Endodermal cell (in vitro differentiated cells): ENCODE measurements around the gene ERO1A. TPM values are rescaled to one million over a fixed set of nuclear protein-coding genes. Genes with fewer than 3 reads are reported as not detected.
"Not testable (repeated sequence)": the region's sequence is repeated elsewhere in the genome, so short reads cannot be mapped to it uniquely, and the experiment has no call there.

ENCODE experiments used
- DNase-seq: peaks from one replicate; pipeline ENCODE4 v3.0.0-alpha.2; 2017
- H3K27ac ChIP-seq: 2 replicates; pipeline ENCODE4 v1.5.1; 2013; ENCODE audit warnings: mild to moderate bottlenecking, low read depth, low read length, moderate library complexity
- H3K27me3 ChIP-seq: 2 replicates; pipeline ENCODE4 v1.6.1; 2013; ENCODE audit warnings: mild to moderate bottlenecking, low read length, moderate library complexity; ENCODE audit not compliant: insufficient read depth, control insufficient read depth, poor library complexity, severe bottlenecking
- H3K36me3 ChIP-seq: 2 replicates; pipeline ENCODE4 v1.7.0; 2013; ENCODE audit warnings: mild to moderate bottlenecking, low read length, moderate library complexity; ENCODE audit not compliant: control insufficient read depth, insufficient read depth
- H3K4me1 ChIP-seq: one replicate; pipeline ENCODE4 v1.7.0; 2013; ENCODE audit warnings: low read length; ENCODE audit not compliant: control insufficient read depth, insufficient read depth
- H3K4me3 ChIP-seq: 2 replicates; pipeline ENCODE4 v1.5.1; 2013; ENCODE audit warnings: mild to moderate bottlenecking, low read length, moderate library complexity
- H3K9ac ChIP-seq: 2 replicates; pipeline ENCODE4 v1.6.1; 2013; ENCODE audit warnings: mild to moderate bottlenecking, low read length, moderate library complexity; ENCODE audit not compliant: poor library complexity, severe bottlenecking; ENCODE audit errors: extremely low read depth
- H3K9me3 ChIP-seq: 2 replicates; pipeline ENCODE4 v1.6.1; 2013; ENCODE audit warnings: mild to moderate bottlenecking, low read length, moderate library complexity; ENCODE audit not compliant: control insufficient read depth
- H3K27ac Mint-ChIP-seq: 2 replicates; pipeline ENCODE4 v1.8.0; 2020; ENCODE audit warnings: mixed read lengths
- H3K27me3 Mint-ChIP-seq: 2 replicates; pipeline ENCODE4 v1.8.0; 2021; ENCODE audit warnings: mild to moderate bottlenecking, mixed read lengths; ENCODE audit not compliant: insufficient read depth
- H3K36me3 Mint-ChIP-seq: 2 replicates; pipeline ENCODE4 v1.8.0; 2020; ENCODE audit warnings: low read depth, mixed read lengths
- H3K4me1 Mint-ChIP-seq: 2 replicates; pipeline ENCODE4 v1.8.0; 2020; ENCODE audit warnings: mixed read lengths
- H3K4me3 Mint-ChIP-seq: 2 replicates; pipeline ENCODE4 v1.8.0; 2020; ENCODE audit warnings: mild to moderate bottlenecking, moderate library complexity, mixed read lengths
- H3K9me3 Mint-ChIP-seq: 2 replicates; pipeline ENCODE4 v1.8.0; 2020; ENCODE audit warnings: mild to moderate bottlenecking, mixed read lengths
- WGBS, 2 experiments: methylation state at CpG; one replicate each; pipeline versions ENCODE4 v1.1.5 to v1.1.7; 2013; ENCODE audit warnings: missing lambda C conversion rate in 2 of 2, mixed read lengths in 1 of 2; ENCODE audit not compliant: insufficient coverage in 1 of 2, insufficient read length in 1 of 2; 5-methylcytosine and 5-hydroxymethylcytosine counted together
- total RNA-seq, 2 donors: library from RNA; stranded (reverse); fragmentation: NEBNext Ultra II Directional in 1 of 2; extraction: Animal tissue kit (Norgen Biotek cat#: 25700) in 1 of 2; gene quantifications; 2 replicates in 1 of 2; 3 replicates in 1 of 2; pipeline ENCODE4 v1.2.1, GENCODE V29; 2021
- TF ChIP-seq, protein P1 (sequence below): fragments of 200-600 bp; sonication (generic); conservative IDR thresholded peaks from 2 replicates; pipeline ENCODE4 v1.5.0; 2021; ENCODE audit warnings: antibody characterized with exemption, mild to moderate bottlenecking

The ERO1A gene
- total RNA-seq, 2 donors from 2014 or later: 44.5 to 60.8 TPM

DNA sequence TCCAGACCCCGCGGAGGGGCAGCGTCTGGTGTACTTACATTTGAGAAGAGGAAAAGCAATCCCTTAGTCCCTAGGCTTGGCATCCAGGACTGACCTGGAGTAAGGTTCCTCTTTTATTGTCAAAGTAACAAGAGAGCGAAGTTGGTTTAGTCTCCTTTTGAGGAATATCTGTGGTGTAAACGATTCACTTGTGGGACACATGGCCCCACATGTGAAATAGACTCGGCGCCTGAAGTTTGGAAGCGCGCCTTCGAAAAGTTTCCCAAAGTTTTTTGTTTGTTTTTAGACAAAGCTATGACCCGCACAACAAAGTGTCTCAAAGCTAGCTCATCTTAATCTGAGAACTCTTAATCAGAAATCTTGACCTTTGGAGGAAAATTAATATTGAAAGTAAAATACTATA lies 35.4 kb upstream of the ERO1A start:
- H3K36me3 ChIP-seq: peaks cover 46% of the 10 kb centered on the region
- 0 to 3% methylated on average over 9 to 11 of the region's 11 CpGs for WGBS, 2 experiments
- no peaks in the 10 kb centered on the region for H3K27me3 ChIP-seq
- H3K9me3 ChIP-seq: peaks cover 7% of the 10 kb centered on the region
- peak overlapping the region; percentile 94 for H3K4me3 ChIP-seq
- TF ChIP-seq, protein P1, sequence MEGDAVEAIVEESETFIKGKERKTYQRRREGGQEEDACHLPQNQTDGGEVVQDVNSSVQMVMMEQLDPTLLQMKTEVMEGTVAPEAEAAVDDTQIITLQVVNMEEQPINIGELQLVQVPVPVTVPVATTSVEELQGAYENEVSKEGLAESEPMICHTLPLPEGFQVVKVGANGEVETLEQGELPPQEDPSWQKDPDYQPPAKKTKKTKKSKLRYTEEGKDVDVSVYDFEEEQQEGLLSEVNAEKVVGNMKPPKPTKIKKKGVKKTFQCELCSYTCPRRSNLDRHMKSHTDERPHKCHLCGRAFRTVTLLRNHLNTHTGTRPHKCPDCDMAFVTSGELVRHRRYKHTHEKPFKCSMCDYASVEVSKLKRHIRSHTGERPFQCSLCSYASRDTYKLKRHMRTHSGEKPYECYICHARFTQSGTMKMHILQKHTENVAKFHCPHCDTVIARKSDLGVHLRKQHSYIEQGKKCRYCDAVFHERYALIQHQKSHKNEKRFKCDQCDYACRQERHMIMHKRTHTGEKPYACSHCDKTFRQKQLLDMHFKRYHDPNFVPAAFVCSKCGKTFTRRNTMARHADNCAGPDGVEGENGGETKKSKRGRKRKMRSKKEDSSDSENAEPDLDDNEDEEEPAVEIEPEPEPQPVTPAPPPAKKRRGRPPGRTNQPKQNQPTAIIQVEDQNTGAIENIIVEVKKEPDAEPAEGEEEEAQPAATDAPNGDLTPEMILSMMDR: no peak
- H3K27ac ChIP-seq: peak overlapping the region; percentile 54
- H3K9ac ChIP-seq: peak overlapping the region; percentile 54
- H3K36me3 Mint-ChIP-seq: peaks cover 51% of the 10 kb centered on the region
- H3K27ac Mint-ChIP-seq: peak overlapping the region; percentile 95
- H3K27me3 Mint-ChIP-seq: no peaks in the 10 kb centered on the region
- no peak for DNase-seq
- peak overlapping the region; percentile 98 for H3K4me3 Mint-ChIP-seq
- H3K4me1 ChIP-seq: no peaks in the 10 kb centered on the region
- peaks cover 15% of the 10 kb centered on the region for H3K4me1 Mint-ChIP-seq
- peaks cover 2% of the 10 kb centered on the region for H3K9me3 Mint-ChIP-seq

DNA sequence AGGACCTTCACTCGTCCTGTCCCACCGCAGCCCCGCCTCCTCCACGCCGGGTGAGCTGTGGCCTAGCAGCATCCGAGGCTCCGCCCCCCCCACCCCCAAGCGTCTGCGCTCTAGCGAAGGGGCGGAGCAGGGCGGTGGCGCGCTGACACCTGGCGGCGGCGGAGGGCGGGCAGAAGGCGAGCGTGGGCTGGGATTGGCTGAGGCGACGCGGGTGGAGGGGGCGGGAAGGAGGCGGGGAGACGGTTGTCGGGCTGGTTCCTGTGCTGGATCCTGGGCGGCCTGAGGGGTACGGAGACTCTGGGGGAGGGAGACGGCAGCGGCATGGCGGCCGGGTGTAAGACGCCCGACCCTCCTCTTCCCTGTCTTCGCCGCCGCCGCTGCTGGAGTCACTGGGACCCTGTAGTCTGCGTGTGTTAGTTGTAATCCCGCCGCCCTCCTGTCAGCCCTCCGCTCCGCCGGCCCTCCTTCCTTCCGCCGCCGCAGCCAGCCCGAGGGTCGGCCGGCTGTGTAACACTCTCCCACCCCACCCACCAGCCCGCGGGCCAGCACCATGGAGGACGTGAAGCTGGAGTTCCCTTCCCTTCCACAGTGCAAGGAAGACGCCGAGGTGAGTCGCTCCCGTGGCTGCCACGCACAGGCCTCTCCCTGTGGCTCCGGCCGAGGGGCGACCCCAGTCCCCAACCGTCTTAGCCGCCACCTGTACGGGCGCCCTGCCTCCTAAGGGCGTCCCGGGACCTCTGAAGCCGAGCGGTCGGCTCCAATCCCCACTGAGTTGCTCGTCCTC lies 34.8 kb upstream of the ERO1A start, which contains the start of gene STYX:
Gene STYX (plus strand): TSS at position 242 of the 784 bp plus-strand sequence. CDS start 309 bp downstream, at position 551.
- H3K36me3 Mint-ChIP-seq: peaks cover 56% of the 10 kb centered on the region
- 0% methylated on average over 12 to 72 of the region's 72 CpGs for WGBS, 2 experiments

DNA sequence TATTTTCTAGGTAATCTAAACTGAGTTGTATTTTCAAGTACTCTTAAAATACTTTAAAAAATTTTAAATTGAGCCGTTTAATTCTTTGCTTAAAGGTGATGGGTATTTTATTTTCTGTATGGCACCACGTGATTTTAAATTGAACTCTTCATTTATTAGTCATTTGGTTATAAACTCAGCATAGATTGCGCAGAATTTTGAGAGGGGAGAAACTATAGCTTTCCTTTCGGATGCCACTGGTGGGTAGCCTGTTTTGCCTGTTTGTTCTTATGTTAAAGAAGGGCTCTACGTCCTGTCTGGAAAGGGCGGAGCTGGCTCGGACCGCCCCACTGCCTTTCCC lies 34.2 kb upstream of the ERO1A start:
- Histone ChIP-seq H3K27ac (no peak overlapping the region), H3K27me3 (no peaks in the 10 kb centered on the region), H3K4me1 (no peaks in the 10 kb centered on the region), H3K9me3 (peaks cover 7% of the 10 kb centered on the region), H3K9ac (no peak overlapping the region), H3K36me3 (peaks cover 58% of the 10 kb centered on the region), H3K4me3 (peak overlapping the region; percentile 67)
- TF ChIP-seq, protein P1: no peak
- Mint-ChIP-seq H3K4me1 (peaks cover 9% of the 10 kb centered on the region), H3K36me3 (peaks cover 59% of the 10 kb centered on the region), H3K4me3 (peak overlapping the region; percentile 98), H3K27me3 (no peaks in the 10 kb centered on the region), H3K9me3 (peaks cover 2% of the 10 kb centered on the region), H3K27ac (peak overlapping the region; percentile 93)
- no peak for DNase-seq
- WGBS, 2 experiments: 0 to 5% methylated on average over 1 to 8 of the region's 8 CpGs

More for the DNA sequence above, 34.8 kb upstream of the ERO1A start, which contains the start of gene STYX:
- H3K27ac ChIP-seq: peak within 1 kb of the TSS; percentile 54
- H3K27me3 Mint-ChIP-seq: no peaks in the 10 kb centered on the region
- H3K4me3 ChIP-seq: peak within 1 kb of the TSS; percentile 94
- no peaks in the 10 kb centered on the region for H3K27me3 ChIP-seq
- peak within 1 kb of the TSS; percentile 95 for H3K27ac Mint-ChIP-seq
- peaks cover 7% of the 10 kb centered on the region for H3K9me3 ChIP-seq
- H3K9me3 Mint-ChIP-seq: peaks cover 2% of the 10 kb centered on the region
- TF ChIP-seq, protein P1: peak; percentile 21
- H3K4me3 Mint-ChIP-seq: peak within 1 kb of the TSS; percentile 98
- peak; percentile 100 for DNase-seq
- peaks cover 52% of the 10 kb centered on the region for H3K36me3 ChIP-seq
- peak within 1 kb of the TSS; percentile 54 for H3K9ac ChIP-seq
- H3K4me1 ChIP-seq: no peaks in the 10 kb centered on the region
- peaks cover 10% of the 10 kb centered on the region for H3K4me1 Mint-ChIP-seq

DNA sequence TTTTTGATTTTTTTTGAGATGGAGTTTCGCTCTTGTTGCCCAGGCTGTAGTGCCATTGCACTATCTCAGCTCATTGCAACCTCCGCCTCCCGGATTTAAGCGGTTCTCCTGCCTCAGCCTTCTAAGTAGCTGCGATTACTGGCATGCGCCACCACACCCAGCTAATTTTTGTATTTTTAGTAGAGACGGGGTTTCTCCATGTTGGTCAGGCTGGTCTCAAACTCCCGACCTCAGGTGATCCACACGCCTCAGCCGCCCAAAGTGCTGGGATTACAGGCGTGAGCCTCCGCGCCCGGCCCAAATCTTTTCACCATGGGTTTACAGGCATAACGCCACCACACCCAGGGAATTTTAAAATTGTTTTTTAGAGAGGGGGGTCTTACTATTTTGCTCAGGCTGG lies 33.7 kb upstream of the ERO1A start:
- Mint-ChIP-seq H3K4me3 (peak overlapping the region; percentile 98), H3K27ac (peak overlapping the region; percentile 91), H3K36me3 (peaks cover 59% of the 10 kb centered on the region)
- not testable (repeated sequence) for H3K27ac ChIP-seq, H3K9me3 ChIP-seq, H3K4me1 ChIP-seq, H3K9ac ChIP-seq, H3K9me3 Mint-ChIP-seq, H3K4me1 Mint-ChIP-seq, H3K4me3 ChIP-seq, H3K27me3 ChIP-seq, H3K27me3 Mint-ChIP-seq
- peak; percentile 60 for DNase-seq
- peaks cover 59% of the 10 kb centered on the region for H3K36me3 ChIP-seq
- WGBS, 2 experiments: 89 to 91% methylated on average over 6 to 15 of the region's 15 CpGs

DNA sequence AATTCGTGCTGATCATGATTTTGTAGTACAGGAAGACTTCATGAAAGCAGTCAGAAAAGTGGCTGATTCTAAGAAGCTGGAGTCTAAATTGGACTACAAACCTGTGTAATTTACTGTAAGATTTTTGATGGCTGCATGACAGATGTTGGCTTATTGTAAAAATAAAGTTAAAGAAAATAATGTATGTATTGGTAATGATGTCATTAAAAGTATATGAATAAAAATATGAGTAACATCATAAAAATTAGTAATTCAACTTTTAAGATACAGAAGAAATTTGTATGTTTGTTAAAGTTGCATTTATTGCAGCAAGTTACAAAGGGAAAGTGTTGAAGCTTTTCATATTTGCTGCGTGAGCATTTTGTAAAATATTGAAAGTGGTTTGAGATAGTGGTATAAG lies 32.2 kb upstream of the ERO1A start:
- H3K36me3 Mint-ChIP-seq: peaks cover 56% of the 10 kb centered on the region
- WGBS, 2 experiments: 92 to 93% methylated on average over 1 to 2 of the region's 2 CpGs
- not testable (repeated sequence) for H3K27me3 ChIP-seq, H3K4me1 ChIP-seq, DNase-seq, H3K4me3 Mint-ChIP-seq, H3K27ac ChIP-seq, H3K27ac Mint-ChIP-seq, H3K4me3 ChIP-seq, H3K9me3 Mint-ChIP-seq, H3K9me3 ChIP-seq, H3K4me1 Mint-ChIP-seq, H3K27me3 Mint-ChIP-seq, H3K9ac ChIP-seq
- H3K36me3 ChIP-seq: peaks cover 60% of the 10 kb centered on the region
